Endothelial cell of umbilical vein (primary cell): Measurements from ENCODE around the gene DKK3. TPM values are rescaled to one million over a fixed set of nuclear protein-coding genes. Genes with fewer than 3 reads are reported as not detected.

Source experiments
- BruUV-seq: library from RNA; stranded (reverse); fragments of 400-500 nt; replicated peaks from 2 replicates; lab custom pipeline; 2021; lab: Mats Ljungman, UMichigan
- CTCF ChIA-PET: fragments of 300-600, 350-600 bp; sonication (Branson Sonifier 250); formaldehyde crosslinking; loops from one replicate; lab custom pipeline; 2021; ENCODE audit warnings: antibody characterized with exemption, inconsistent platforms; lab: Charles Lee
- POLR2A ChIA-PET: fragments of 300-600, 350-600 bp; sonication (Branson Sonifier 250); formaldehyde crosslinking; loops from one replicate; lab custom pipeline; 2021; ENCODE audit warnings: antibody characterized with exemption, inconsistent platforms; lab: Charles Lee
- DNase-seq: peaks from one replicate; pipeline ENCODE4 v3.0.0-alpha.2; 2011; ENCODE audit warnings: low read depth, low spot score
- FAIRE-seq: peaks from 2 replicates; lab custom pipeline; 2011; peaks lifted over from hg19 to GRCh38; lab: Jason Lieb, UNC
- H2AFZ ChIP-seq: 2 replicates; pipeline ENCODE4 v1.6.0; 2012; ENCODE audit warnings: low read depth, low read length, control low read depth, inconsistent platforms
- H3K27ac ChIP-seq: 2 replicates; pipeline ENCODE4 v1.5.1; 2011; ENCODE audit warnings: low read depth, mild to moderate bottlenecking, control low read depth, low read length, moderate library complexity; ENCODE audit not compliant: insufficient read depth
- H3K27me3 ChIP-seq, 2 experiments: 2 replicates each; pipeline versions ENCODE4 v1.6.0 to v1.6.1; 2011; ENCODE audit warnings: low read length in 2 of 2, mixed read lengths in 1 of 2; ENCODE audit not compliant: control insufficient read depth in 2 of 2, insufficient read depth in 2 of 2
- H3K36me3 ChIP-seq, 2 experiments: 2 replicates in 1 of 2; 3 replicates in 1 of 2; pipeline ENCODE4 v1.5.1; 2011; ENCODE audit warnings: low read length in 2 of 2, mild to moderate bottlenecking in 1 of 2, moderate library complexity in 1 of 2; ENCODE audit not compliant: control insufficient read depth in 2 of 2, insufficient read depth in 2 of 2; ENCODE audit errors: extremely low read depth in 1 of 2
- H3K4me1 ChIP-seq: 3 replicates; pipeline ENCODE4 v1.5.1; 2011; ENCODE audit warnings: mild to moderate bottlenecking, low read length; ENCODE audit not compliant: control insufficient read depth, insufficient read depth; ENCODE audit errors: extremely low read depth
- H3K4me2 ChIP-seq: 2 replicates; pipeline ENCODE4 v1.6.1; 2011; ENCODE audit warnings: low read length, control low read depth, mixed read lengths; ENCODE audit not compliant: insufficient read depth
- H3K4me3 ChIP-seq, 3 experiments: fragments of 200-600 bp in 1 of 3; sonication (generic), shearing (Covaris generic) in 1 of 3; replicated peaks in 1 of 3; 2 replicates each; pipeline ENCODE4 v1.5.1; 2011 to 2016; ENCODE audit warnings: control low read depth in 3 of 3, low read length in 3 of 3, mild to moderate bottlenecking in 2 of 3, inconsistent platforms in 1 of 3, low read depth in 1 of 3, moderate library complexity in 1 of 3; ENCODE audit not compliant: insufficient read depth in 1 of 3
- H3K79me2 ChIP-seq: 2 replicates; pipeline ENCODE4 v1.6.0; 2012; ENCODE audit warnings: low read length, inconsistent platforms; ENCODE audit not compliant: control insufficient read depth, insufficient read depth
- H3K9ac ChIP-seq: replicated peaks from 2 replicates; pipeline ENCODE3; 2011; ENCODE audit warnings: low read length, control low read depth; ENCODE audit not compliant: insufficient read depth; ENCODE audit errors: extremely low read depth
- H3K9me1 ChIP-seq: replicated peaks from 3 replicates; pipeline ENCODE4 v1.6.0; 2011; ENCODE audit warnings: mild to moderate bottlenecking, low read length; ENCODE audit not compliant: control insufficient read depth, insufficient read depth; ENCODE audit errors: extremely low read depth
- H3K9me3 ChIP-seq: replicated peaks from 2 replicates; pipeline ENCODE4 v1.5.1; 2012; ENCODE audit warnings: low read length, inconsistent platforms; ENCODE audit not compliant: control insufficient read depth, insufficient read depth
- H4K20me1 ChIP-seq: replicated peaks from 2 replicates; pipeline ENCODE3; 2011; ENCODE audit warnings: mild to moderate bottlenecking, low read length; ENCODE audit not compliant: control insufficient read depth, insufficient read depth; ENCODE audit errors: extremely low read depth
- GATA2 ChIP-seq: IDR thresholded peaks from 2 replicates; pipeline ENCODE4 v1.7.0; 2011; ENCODE audit warnings: low read depth, mild to moderate bottlenecking, moderate library complexity, mixed read lengths, low read length; ENCODE audit not compliant: insufficient read length, insufficient read depth
- MYC ChIP-seq: IDR thresholded peaks from one replicate; pipeline ENCODE4 v1.6.1; 2011; ENCODE audit warnings: mild to moderate bottlenecking, low read depth, low read length
- dilution Hi-C: fragments of 300-500 bp; cut with MboI; formaldehyde crosslinking; loops from one replicate; pipeline ENCODE4 v1.15.0; 2019; ENCODE audit warnings: low sequenced_read_pairs; ENCODE audit not compliant: extremely low pct_ligation_motif_present
- intact Hi-C: fragments of 100-400 bp; cut with micrococcal nuclease; formaldehyde crosslinking; loops from one replicate; pipeline ENCODE4 v1.10.0; 2022
- polyA plus RNA-seq, 4 experiments: library from polyadenylated mRNA; depleted of rRNA in 3 of 4; stranded (reverse) in 3 of 4; unstranded in 1 of 4; fragments of >200 nt; gene quantifications; 2 replicates each; pipeline versions ENCODE4 v1.2.1 to v1.2.3, GENCODE V29; 2011 to 2012; ENCODE audit warnings: missing spikeins in 1 of 4
- total RNA-seq: library from RNA; stranded (reverse); gene quantifications from 2 replicates; pipeline ENCODE4 v1.2.3, GENCODE V29; 2021
- TF ChIP-seq, protein P1 (sequence below), 2 donors: IDR thresholded peaks; 1 replicate in 1 of 2; 2 replicates in 1 of 2; pipeline ENCODE4 v1.5.1; 2011; ENCODE audit warnings: low read length in 2 of 2, mild to moderate bottlenecking in 2 of 2, moderate library complexity in 2 of 2, control low read depth in 1 of 2, inconsistent platforms in 1 of 2, low read depth in 1 of 2; ENCODE audit not compliant: insufficient read depth in 1 of 2; ENCODE audit errors: extremely low read depth in 1 of 2
- TF ChIP-seq, protein P2 (sequence below): IDR thresholded peaks from 2 replicates; pipeline ENCODE4 v1.6.1; 2011; ENCODE audit not compliant: insufficient read depth, insufficient read length

DKK3 gene
- total and polyA plus RNA-seq, 2 donors (not counting 3 experiments of a cell fraction or from before 2014, with no cell fraction given), result 131 to 335 TPM

DNA sequence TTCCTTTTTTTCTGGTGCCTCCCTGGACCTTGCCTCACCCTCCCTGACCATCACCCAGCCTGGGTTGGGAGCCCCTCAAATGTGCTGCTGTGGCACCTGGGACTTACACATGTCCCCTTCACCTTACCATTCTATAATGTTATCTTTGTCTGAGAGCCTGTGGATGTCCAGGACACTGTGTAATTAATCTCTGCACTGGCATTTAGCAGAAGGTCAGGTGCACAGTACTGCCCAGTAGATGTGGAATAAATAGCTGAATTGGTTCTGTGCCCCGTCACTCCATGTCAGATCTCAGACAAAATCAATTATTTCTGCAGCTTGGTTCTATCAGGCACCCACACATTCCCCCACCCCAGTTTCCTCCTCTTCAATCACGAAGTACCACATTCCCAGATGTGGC, 19.9 kb upstream of the DKK3 start:
- Histone ChIP-seq H3K9ac (no peak overlapping the region), H3K27ac (no peak overlapping the region), H3K4me1 (peaks cover 3% of the 10 kb centered on the region), H3K9me3 (no peaks in the 10 kb centered on the region), H3K79me2 (no peaks in the 10 kb centered on the region), H3K4me3 (no peak overlapping the region), H4K20me1 (no peaks in the 10 kb centered on the region), H3K36me3 (no peaks in the 10 kb centered on the region), H3K27me3 (no peaks in the 10 kb centered on the region), H3K9me1 (no peaks in the 10 kb centered on the region), H3K4me2 (no peak overlapping the region), H2AFZ (no peak overlapping the region)
- no TSS peak for BruUV-seq
- TF ChIP-seq MYC (no peak), GATA2 (no peak)
- TF ChIP-seq, protein P1, sequence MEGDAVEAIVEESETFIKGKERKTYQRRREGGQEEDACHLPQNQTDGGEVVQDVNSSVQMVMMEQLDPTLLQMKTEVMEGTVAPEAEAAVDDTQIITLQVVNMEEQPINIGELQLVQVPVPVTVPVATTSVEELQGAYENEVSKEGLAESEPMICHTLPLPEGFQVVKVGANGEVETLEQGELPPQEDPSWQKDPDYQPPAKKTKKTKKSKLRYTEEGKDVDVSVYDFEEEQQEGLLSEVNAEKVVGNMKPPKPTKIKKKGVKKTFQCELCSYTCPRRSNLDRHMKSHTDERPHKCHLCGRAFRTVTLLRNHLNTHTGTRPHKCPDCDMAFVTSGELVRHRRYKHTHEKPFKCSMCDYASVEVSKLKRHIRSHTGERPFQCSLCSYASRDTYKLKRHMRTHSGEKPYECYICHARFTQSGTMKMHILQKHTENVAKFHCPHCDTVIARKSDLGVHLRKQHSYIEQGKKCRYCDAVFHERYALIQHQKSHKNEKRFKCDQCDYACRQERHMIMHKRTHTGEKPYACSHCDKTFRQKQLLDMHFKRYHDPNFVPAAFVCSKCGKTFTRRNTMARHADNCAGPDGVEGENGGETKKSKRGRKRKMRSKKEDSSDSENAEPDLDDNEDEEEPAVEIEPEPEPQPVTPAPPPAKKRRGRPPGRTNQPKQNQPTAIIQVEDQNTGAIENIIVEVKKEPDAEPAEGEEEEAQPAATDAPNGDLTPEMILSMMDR (IDR thresholded peaks at IDR 0.05; ENCODE audit: extremely low read depth in 1 of 2, insufficient read depth in 1 of 2, low read depth in 1 of 2, low read length in 2 of 2), result no peak
- TF ChIP-seq, protein P2, sequence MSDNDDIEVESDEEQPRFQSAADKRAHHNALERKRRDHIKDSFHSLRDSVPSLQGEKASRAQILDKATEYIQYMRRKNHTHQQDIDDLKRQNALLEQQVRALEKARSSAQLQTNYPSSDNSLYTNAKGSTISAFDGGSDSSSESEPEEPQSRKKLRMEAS, result no peak
- intact Hi-C loops (no loop called here), dilution Hi-C loops (no loop called here)
- FAIRE-seq, result no peak
- CTCF ChIA-PET, result interaction anchor here (0.9 to 1.7 kb wide), 3 partner anchors 52 to 97 kb away, joined by 3 read pairs; no protein-coding TSS in a partner anchor
- no peak for DNase-seq
- POLR2A ChIA-PET, result no interaction called here
